Mesendoderm (in vitro differentiated cells): ENCODE measurements around the gene ZNF621. TPM values are rescaled to one million over a fixed set of nuclear protein-coding genes. Genes with fewer than 3 reads are reported as not detected.
A peak's percentile ranks its signal among the peaks of the same experiment; 100 is the strongest.

Source experiments
- DNase-seq: peaks from one replicate; pipeline ENCODE4 v3.0.0; 2013
- H2AK5ac ChIP-seq: 2 replicates; pipeline ENCODE4 v1.6.1; 2013; ENCODE audit warnings: low read length, inconsistent platforms
- H2BK120ac ChIP-seq: 2 replicates; pipeline ENCODE4 v1.6.1; 2013; ENCODE audit warnings: low read depth, mild to moderate bottlenecking, low read length, moderate library complexity, mixed read lengths
- H2BK15ac ChIP-seq: replicated peaks from 2 replicates; pipeline ENCODE4 v1.6.1; 2013; ENCODE audit warnings: low read depth, mild to moderate bottlenecking, moderate library complexity
- H2BK5ac ChIP-seq: 2 replicates; pipeline ENCODE4 v1.6.1; 2013; ENCODE audit warnings: low read length, inconsistent platforms
- H3K18ac ChIP-seq: 2 replicates; pipeline ENCODE4 v1.6.1; 2013; ENCODE audit warnings: mild to moderate bottlenecking, low read length, mixed read lengths
- H3K23ac ChIP-seq: one replicate; pipeline ENCODE4 v1.6.1; 2013; ENCODE audit warnings: low read length
- H3K27ac ChIP-seq: 2 replicates; pipeline ENCODE4 v1.5.1; 2013; ENCODE audit warnings: low read depth, mild to moderate bottlenecking, inconsistent platforms, low read length, moderate library complexity
- H3K27me3 ChIP-seq: 2 replicates; pipeline ENCODE4 v1.6.1; 2013; ENCODE audit warnings: low read length, control low read depth, mild to moderate bottlenecking, inconsistent platforms; ENCODE audit not compliant: insufficient read depth, poor library complexity
- H3K36me3 ChIP-seq: 2 replicates; pipeline ENCODE4 v1.6.1; 2013; ENCODE audit warnings: low read length, inconsistent platforms; ENCODE audit not compliant: control insufficient read depth, insufficient read depth
- H3K4ac ChIP-seq: one replicate; pipeline ENCODE4 v1.6.1; 2013; ENCODE audit warnings: low read depth, mild to moderate bottlenecking, low read length, moderate library complexity
- H3K4me1 ChIP-seq: 2 replicates; pipeline ENCODE4 v1.6.1; 2013; ENCODE audit warnings: low read depth, low read length, inconsistent platforms; ENCODE audit not compliant: control insufficient read depth
- H3K4me2 ChIP-seq: 2 replicates; pipeline ENCODE4 v1.6.1; 2013; ENCODE audit warnings: low read length
- H3K4me3 ChIP-seq: 2 replicates; pipeline ENCODE4 v1.5.1; 2013; ENCODE audit warnings: mild to moderate bottlenecking, low read length
- H3K56ac ChIP-seq: one replicate; pipeline ENCODE4 v1.6.1; 2013; ENCODE audit warnings: low read length
- H3K79me1 ChIP-seq: 2 replicates; pipeline ENCODE4 v1.6.1; 2013; ENCODE audit warnings: low read length, inconsistent platforms
- H3K79me2 ChIP-seq: 2 replicates; pipeline ENCODE4 v1.6.1; 2013; ENCODE audit warnings: mild to moderate bottlenecking, low read length; ENCODE audit not compliant: control insufficient read depth, insufficient read depth
- H3K9ac ChIP-seq: 2 replicates; pipeline ENCODE4 v1.6.1; 2013; ENCODE audit warnings: low read length, inconsistent platforms
- H4K5ac ChIP-seq: one replicate; pipeline ENCODE4 v1.6.1; 2013; ENCODE audit warnings: low read length
- H4K8ac ChIP-seq: one replicate; pipeline ENCODE4 v1.6.1; 2013; ENCODE audit warnings: low read depth, mild to moderate bottlenecking, control low read depth, low read length, moderate library complexity
- WGBS: extraction: QIAGEN DNeasy Blood & Tissue Kit; methylation state at CpG from one replicate; pipeline ENCODE4 v1.1.7; 2013; ENCODE audit warnings: low lambda C conversion rate, missing lambda C conversion rate; ENCODE audit not compliant: insufficient coverage; ENCODE audit errors: extremely low coverage; 5-methylcytosine and 5-hydroxymethylcytosine counted together
- small RNA-seq: library from polyadenylated mRNA; stranded (forward); fragments of <200 nt; extraction: miRNeasy Mini kit (QIAGEN cat#:217004); gene quantifications from one replicate; pipeline ENCODE3, GENCODE V24; 2013; ENCODE audit not compliant: insufficient read depth

Gene ZNF621

DNA sequence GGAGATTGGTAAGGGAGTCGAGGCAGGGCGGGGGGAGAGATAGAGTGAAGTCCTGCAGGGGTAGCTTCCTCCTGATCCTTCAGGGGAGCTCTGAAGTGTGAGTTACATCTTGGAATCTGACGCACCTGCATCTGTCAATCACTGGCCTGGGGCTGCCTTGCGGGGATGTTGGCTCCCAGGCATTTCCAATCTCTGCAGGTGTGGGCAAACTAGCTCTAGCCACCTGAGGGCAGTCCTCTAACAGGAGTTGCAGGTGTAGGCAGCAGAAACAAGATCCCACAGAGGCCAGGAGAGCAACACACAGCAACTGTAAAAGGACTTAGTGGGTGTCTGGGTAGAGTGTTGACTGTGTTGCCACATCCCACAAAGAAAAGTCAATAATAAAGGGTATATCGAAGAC is 63.6 kb downstream of the ZNF621 start:
- no peak overlapping the region for H4K8ac ChIP-seq
- H3K27ac ChIP-seq, result no peak overlapping the region
- no peaks in the 10 kb centered on the region for H3K79me1 ChIP-seq
- no peak overlapping the region for H3K4ac ChIP-seq
- peak; percentile 51 for DNase-seq
- no peaks in the 10 kb centered on the region for H3K4me1 ChIP-seq
- no peak overlapping the region for H3K9ac ChIP-seq
- no peak overlapping the region for H3K18ac ChIP-seq
- no CpG with 5 or more reads among the region's 5 CpGs for WGBS
- H2BK5ac ChIP-seq, result no peak overlapping the region
- H3K23ac ChIP-seq, result no peak overlapping the region
- H4K5ac ChIP-seq, result no peak overlapping the region
- no peak overlapping the region for H2BK120ac ChIP-seq
- no peaks in the 10 kb centered on the region for H3K36me3 ChIP-seq
- H3K4me2 ChIP-seq, result no peak overlapping the region
- no peak overlapping the region for H2BK15ac ChIP-seq
- no peaks in the 10 kb centered on the region for H3K27me3 ChIP-seq
- H3K4me3 ChIP-seq, result no peak overlapping the region
- H3K56ac ChIP-seq, result no peak overlapping the region
- H2AK5ac ChIP-seq, result no peak overlapping the region
- no peaks in the 10 kb centered on the region for H3K79me2 ChIP-seq

Small RNA genes within 50 kb of the gene (small RNA-seq; reads per million reads assigned to genes)
- not detected for gene RNU5B-2P
